ENCODE measurements around the gene TAS2R38. TPM values are rescaled to one million over a fixed set of nuclear protein-coding genes. Genes with fewer than 3 reads are reported as not detected.

TAS2R38 gene
- polyA plus RNA-seq, 5 donors, result 0.27 TPM; not detected in 4

- no peak for DNase-seq
Measured at GRCh38 chr7:141976524-141977245, 3.1 kb upstream of the TAS2R38 start.

GRCh38 chr7:141975806-141976523 lies 2.4 kb upstream of the TAS2R38 start:
- DNase-seq, result peak; percentile 40 to 42

- DNase-seq, result no peak
Measured at GRCh38 chr7:141974831-141975230, 1.3 kb upstream of the TAS2R38 start.

GRCh38 chr7:141960687-141961422 lies 12.7 kb downstream of the TAS2R38 start:
- no peak for DNase-seq

GRCh38 chr7:141956084-141956483 lies 17.5 kb downstream of the TAS2R38 start:
- no peak for DNase-seq

GRCh38 chr7:141954334-141954733 lies 19.2 kb downstream of the TAS2R38 start:
- no peak for DNase-seq

GRCh38 chr7:141952461-141952860 lies 21.1 kb downstream of the TAS2R38 start:
- no peak for DNase-seq

- DNase-seq, result no peak
Measured at GRCh38 chr7:141950806-141951205, 22.8 kb downstream of the TAS2R38 start.

- no peak for DNase-seq
Measured at GRCh38 chr7:141949911-141950310, 23.7 kb downstream of the TAS2R38 start.

- no peak for DNase-seq
Measured at GRCh38 chr7:141949451-141949850, 24.1 kb downstream of the TAS2R38 start.

GRCh38 chr7:141949021-141949420 lies 24.6 kb downstream of the TAS2R38 start:
- no peak for DNase-seq

GRCh38 chr7:141946796-141947195 lies 26.8 kb downstream of the TAS2R38 start, which contains the start of gene CLEC5A:
Gene CLEC5A, minus strand, starts transcription at chr7:141946974. Its CDS starts 682 bp downstream, at chr7:141946292.
- DNase-seq, result no peak

- DNase-seq, result no peak
Measured at GRCh38 chr7:141945356-141945755, 28.2 kb downstream of the TAS2R38 start.

GRCh38 chr7:141944811-141945210 lies 28.8 kb downstream of the TAS2R38 start:
- no peak for DNase-seq

GRCh38 chr7:141943846-141944245 lies 29.7 kb downstream of the TAS2R38 start:
- DNase-seq, result no peak

- DNase-seq, result no peak
Measured at GRCh38 chr7:141941075-141941474, 32.5 kb downstream of the TAS2R38 start.

- no peak for DNase-seq
Measured at GRCh38 chr7:141930211-141930610, 43.4 kb downstream of the TAS2R38 start.

GRCh38 chr7:141928845-141929195 lies 44.8 kb downstream of the TAS2R38 start:
- no peak for DNase-seq

- no peak for DNase-seq
Measured at GRCh38 chr7:141928146-141928844, 45.3 kb downstream of the TAS2R38 start.

Measured in right lung (tissue), 5 donors.